Activated effector memory CD4-positive, alpha-beta T cell treated with Interleukin-2 at 50 U/mL for 16 hours (primary cell): ENCODE measurements around the gene SDS.

Source experiments
- DNase-seq: peaks from one replicate; pipeline ENCODE4 v3.0.0-alpha.2; 2020

SDS gene

DNA sequence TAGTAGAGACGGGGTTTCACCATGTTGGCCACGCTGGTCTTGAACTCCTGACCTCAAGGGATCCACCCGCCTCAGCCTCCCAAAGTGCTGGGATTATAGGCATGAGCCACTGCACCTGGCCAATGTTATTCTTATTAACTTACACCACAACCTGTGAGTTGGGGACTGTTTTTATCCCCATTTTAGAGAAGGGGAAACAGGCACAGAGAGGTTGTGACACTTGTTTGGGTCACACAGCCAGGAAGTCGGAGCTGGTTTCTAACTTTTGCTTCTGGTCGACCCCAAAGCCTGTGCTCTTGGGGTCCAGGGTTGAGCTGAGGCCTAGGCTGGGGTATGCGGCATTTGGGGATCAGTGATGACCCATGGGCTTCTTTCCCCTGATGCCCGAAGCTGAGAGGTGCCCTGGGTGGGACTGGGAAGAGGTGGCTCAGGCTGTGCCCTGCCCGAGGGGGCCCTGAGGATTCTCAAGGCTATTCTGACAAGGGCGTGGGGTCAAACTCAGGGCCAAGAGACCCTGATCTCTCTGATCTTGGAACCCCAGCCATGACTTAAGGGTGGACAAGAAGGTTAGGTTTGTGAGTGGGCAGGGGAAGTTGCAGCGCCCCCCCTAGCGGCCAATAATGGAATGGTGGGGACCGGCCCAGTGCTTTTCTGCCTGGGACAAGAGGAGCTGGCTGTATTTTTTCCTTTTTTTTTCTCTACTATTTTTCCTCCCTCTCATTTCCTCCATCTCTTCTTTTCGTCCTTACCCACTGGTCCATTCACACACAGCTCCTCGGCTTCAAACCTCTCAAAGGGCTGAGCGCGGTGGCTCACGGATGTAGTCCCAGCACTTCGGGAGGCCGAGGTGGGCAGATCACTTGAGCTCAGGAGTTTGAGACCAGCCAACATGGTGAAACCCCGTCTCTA is 21.5 kb upstream of the SDS start:
- DNase-seq, result peak; percentile 27

DNA sequence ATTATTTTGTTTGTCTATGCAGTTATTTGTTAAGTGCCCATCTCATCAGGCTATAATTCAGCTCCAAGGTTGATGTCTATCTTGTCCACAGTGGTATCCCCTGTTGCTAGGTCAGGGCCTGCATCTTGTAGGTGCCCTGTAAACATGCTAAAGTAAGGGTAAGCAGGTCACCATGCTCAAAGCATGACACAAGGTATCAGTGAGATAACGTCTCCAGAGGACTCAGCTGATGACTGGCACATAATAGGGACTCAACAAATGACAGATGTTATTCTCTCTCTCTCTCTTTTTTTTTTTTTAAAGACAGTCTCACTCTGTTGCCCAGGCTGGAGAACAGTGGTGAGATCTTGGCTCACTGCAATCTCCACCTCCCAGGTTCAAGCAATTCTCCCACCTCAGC is 20.8 kb upstream of the SDS start:
- DNase-seq, result no peak

DNA sequence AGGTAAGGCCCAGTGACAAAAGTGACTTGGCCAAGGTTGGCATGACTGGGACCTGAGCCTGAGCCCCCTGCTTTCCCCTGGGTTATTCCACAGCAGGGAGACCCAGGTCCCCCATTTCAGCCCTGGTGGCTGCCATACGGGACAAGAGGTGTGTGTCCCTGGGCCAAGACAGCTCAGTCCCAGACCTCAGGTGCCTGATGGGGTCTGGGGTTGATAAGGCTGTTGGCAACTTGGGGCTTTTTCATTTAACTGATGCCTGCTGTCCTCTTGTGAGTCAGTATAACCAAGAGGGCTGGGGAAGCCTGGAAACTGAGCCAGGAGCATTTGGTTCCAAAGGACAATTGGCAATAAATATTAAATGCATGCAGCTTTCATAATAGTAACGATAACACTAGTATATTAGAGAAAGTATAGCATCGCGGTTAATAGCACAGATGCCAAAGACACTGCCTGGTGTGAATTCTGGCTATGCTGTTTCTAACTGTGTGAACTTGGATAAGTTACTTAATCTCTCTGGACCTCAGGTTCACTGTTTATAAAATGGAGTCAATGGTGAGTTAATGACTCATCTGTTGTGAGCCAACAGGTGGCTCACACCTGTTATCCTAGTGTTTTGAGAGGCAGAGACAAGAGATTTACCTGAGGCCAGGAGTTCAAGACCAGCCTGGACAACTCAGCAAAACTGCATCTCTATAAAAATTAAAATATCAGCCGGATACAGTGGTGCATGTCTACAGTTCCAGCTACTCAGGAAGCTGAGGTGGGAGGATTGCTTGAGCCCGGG is 19.4 kb upstream of the SDS start:
- no peak for DNase-seq

DNA sequence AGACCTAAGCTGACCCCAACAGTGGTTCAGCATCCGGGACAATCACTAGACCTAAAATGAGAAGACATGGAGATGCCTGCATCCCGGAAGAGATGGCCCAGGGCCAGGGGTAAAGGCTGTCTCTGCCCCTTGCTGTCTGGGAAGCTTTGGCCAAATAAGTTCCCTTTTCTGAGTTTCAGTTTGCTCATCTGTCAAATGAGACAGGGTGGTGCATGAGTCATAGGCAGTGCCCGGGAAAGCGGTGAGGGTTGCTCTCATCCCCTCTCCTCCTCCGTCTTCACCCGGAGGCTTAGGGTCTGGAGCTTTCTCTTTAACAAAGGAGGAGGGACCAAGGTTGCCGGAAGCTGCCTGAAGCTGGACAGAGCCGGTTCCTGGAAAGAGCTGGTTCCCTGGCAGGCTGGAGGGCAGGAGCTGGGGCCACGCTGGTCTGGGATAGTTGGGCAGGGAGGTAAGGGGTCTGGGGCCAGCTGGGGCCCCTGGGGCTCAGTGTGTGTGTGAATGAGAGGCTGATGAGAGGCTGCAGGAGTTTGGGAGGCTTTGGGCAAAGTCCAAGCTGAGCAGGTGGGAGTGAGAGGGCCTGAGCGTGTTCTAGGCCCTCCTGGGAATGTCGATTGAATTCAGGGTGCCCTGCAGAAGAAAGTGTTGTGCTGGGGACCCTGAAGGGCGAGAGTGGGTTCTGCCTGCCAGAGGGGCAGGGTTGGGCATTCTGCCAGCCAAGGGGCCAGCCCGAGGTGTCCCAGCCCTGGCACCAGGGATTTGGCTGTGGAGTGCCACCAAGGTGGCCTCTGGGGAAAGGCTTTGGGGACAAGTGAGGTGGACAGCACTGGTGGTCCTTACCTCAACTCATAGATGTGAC is 18.6 kb upstream of the SDS start, which contains the start of gene SDSL:
TSS of gene SDSL (plus strand) at position 351 of the 856 bp plus-strand sequence. CDS start 5,603 bp downstream, outside the sequence.
- no peak for DNase-seq

DNA sequence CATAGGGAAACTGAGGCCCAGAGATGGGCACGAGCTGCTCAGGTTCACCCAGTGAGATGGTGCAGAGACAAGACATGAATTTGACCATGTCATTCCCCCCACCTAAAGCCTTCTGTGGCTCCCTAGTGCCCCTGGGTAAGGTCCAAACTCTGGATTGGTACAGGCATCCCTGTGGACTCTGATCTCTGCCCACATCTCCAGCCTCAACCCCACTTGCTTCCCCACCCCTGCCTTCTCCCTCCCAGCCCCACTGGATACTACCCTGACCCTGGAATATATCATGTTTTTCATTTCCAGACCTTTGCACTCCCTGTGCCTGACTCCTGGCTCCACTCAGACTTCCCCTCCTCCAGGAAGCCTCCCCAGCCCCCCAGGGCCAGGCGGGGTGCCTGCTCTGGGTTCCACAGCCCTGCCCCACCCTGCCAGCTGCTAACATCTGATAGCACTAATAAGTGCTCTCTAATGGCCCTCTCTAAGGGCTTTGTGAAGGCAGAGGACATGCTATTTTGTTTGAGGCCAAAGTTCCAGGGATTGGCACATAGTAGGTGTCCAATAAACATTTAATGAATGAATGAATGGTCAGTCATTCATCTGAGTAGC is 17.4 kb upstream of the SDS start:
- no peak for DNase-seq

DNA sequence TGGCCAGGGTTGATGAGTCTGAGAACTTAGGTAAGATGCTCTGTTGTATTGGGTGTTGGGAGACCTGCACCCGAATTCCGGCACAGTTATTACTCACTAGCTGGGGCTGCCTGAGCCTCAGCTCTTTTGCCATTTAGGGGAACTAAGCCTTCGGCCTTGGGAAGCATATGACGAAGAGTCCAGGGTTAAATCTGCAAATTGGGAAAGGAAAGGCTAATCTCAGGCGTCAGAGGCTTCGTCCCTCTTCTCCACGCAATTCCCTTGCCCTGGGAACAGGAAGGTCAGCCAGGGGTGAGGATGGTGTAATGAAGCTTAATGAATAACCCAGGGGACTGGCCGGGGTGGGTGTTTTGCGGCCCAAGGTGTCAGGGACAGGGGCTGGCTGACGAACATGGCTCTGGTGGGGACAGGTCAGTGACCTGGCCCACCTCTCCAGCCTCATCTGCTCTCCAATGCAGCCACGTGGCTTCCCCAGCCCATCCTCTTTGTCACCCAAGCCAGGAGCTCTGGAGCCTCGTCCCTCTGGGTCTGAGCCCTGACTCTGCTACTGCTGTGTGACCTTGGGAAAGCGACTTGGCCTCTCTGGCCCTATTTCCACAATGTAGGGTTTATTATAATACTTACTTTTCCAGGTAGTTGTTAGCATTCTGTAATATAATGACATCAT is 14.7 kb upstream of the SDS start:
- DNase-seq, result no peak

DNA sequence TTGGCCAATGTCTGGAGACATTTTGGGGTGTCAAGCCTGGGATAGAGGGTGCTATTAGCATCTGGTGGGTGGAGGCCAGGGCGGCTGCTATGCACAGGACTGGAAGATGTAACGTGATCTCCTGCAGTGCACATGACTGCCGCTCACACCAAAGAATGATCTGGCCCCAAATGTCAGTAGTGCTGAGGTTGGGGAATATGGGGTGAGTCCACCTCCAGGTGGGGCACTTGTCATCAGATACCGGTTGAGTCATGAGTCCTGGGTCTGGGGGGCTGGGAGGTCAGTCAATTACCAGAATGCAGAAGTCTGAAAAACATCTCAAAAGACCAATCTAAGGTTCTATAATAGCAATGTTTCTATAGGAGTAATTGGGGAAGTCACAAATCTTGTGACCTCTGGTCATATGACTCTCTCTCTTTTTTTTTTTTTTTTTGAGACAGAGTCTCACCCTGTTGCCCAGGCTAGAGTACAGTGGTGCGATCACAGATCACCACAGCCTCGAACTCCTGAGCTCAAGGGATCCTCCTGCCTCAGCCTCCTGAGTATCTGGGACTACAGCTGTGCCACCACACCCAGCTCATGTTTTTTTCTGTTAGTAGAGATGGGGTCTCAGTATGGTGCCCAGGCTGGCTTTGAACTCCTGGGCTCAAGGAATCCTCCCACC is 12.5 kb upstream of the SDS start:
- no peak for DNase-seq

DNA sequence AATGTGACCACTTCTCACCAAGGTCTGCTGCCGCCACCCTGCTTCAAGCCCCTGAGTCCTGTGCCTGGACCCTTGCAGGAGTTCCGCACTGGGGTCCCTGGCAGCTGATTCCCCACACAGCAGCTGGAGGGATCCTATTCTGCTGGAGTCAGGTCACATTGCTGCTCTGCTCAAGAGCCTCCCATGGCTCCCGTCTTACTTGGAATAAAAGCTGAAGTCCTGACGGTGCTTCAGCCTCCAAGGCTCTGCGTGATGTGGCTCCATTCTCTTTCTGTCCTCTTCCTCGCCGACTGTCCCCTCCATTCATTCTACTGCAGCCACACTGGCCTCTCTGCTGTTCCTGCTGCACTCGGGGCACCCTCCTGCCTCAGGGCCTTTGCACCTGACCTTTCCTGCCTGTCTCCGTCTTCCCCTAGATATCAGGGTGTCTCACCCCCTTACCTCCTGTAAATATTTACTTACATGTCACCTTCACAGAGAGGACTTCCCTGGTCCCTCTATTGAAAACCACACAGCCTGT is 10.9 kb upstream of the SDS start:
- DNase-seq, result no peak

DNA sequence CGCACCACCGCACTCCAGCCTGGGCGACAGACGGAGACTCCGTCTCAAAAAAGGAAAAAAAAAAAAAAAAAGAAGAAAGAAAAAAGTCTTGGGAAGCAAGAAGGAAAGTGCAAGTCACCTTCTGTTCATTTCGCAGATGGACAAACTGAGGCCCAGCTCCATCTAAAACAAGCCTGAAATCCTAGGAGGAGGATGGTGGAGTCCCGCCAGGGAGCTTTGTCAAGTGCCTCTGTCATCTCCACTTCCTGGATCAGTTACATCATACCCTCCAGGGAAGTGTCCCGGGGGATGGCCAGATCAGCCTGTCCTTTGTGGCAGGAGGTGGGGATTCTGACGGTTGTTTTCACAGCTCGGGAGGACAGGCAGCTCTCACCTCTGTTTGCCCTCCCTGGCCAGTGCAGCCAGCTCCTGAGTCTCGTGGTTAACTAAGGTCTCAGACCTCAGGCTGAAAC is 9.8 kb upstream of the SDS start:
- DNase-seq, result no peak

DNA sequence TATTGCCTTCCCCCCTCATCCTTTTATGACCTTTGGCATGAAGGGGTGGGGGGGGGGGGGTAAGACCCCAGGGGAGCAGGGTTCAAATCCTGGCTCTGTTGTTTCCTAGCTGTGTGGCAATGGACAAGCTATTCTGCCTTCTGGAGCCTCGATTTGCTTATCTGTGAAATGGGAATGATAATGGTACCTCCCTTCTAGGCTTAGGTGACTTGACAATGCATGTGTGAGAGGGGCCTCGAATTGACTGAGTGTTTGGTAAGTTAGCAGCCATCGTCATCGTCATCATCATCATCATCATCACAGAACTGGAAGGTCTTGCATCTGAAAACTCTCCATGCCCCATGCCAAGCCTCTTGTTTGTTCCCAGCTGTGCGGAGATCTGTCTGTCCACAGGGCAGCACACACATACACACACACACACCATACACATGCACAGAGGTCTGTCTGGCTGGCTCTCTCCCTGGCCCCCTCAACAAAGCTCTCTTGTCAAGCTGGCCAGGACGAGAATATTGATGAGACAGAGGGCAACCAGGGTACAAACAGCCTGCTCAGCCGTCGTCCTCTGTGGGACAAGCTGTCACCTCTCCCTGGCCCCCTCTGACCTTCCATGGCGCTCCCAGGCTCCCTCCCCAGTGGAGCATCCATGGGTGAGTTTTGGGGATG is 5.9 kb upstream of the SDS start:
- DNase-seq, result no peak

DNA sequence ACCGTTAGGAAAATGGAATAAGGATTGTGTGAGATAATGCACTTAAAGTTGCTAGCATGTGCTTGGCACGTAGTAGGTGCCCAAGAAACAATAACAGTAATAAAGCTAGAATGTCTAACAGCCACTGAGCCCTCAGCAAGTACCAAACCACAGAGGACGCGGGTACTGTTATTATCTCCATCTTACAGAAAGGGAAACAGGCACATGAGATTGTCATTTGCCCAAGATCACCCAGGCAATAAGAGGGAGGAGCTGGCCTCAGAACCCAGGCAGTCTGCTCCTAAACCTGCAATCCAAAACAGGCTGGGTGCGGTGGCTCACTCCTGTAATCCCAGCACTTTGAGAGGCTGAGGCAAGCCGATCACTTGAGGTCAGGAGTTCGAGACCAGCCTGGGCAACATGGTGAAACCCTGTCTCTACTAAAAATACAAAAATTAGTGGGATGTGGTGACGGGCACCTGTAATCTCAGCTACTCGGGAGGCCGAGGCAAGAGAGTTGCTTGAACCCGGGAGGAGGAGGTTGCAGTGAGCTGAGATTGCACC is 5.1 kb upstream of the SDS start:
- DNase-seq, result no peak

DNA sequence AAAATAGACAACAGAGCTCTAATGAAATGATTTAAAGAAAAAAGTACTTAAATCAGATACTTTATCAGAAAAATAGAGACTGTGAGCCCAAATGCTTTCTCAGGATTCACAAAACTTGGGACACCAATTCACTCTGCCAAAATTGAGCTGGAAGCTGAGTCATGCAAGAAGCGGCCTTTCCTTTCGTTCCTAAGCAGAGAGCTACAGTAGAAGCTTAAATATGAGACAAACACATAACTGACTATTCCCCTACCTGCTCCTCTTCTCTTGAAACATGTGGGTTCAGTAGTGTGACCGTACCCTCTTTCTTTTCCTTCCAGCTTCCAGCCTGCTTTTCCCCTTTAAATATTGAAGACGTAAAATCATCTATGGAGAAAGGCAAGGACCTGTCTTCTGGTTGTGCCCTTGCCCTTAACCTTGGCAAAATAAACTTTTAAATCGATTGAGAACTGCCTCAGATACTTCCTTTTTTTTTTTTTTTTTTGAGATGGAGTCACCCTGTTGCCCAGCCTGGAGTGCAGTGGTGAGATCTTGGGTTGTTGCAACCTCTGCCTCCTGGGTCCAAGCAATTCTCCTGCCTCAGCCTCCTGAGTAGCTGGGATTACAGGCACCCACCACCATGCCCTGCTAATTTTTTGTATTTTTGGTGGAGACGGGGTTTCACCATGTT is 4.4 kb upstream of the SDS start:
- DNase-seq, result no peak

DNA sequence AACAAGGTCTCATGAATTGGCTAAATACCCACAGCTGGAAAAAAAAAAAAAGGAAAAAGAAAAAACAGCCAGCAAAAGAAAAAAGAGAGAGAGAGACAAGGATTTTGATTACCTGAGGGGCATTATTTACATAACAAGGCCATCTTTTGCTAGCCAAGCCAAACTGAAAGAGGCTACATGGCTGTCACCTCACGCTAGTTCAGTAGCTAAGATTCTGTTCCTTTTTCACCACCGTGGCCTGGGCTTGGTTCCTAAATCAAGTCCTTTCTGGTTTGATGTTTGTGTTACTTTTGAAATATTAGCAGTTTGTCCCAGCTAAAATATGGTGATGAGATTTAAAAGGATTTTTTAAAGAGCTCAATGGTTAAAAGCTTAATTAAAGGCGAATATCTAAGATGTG is 2.0 kb upstream of the SDS start:
- DNase-seq, result no peak

DNA sequence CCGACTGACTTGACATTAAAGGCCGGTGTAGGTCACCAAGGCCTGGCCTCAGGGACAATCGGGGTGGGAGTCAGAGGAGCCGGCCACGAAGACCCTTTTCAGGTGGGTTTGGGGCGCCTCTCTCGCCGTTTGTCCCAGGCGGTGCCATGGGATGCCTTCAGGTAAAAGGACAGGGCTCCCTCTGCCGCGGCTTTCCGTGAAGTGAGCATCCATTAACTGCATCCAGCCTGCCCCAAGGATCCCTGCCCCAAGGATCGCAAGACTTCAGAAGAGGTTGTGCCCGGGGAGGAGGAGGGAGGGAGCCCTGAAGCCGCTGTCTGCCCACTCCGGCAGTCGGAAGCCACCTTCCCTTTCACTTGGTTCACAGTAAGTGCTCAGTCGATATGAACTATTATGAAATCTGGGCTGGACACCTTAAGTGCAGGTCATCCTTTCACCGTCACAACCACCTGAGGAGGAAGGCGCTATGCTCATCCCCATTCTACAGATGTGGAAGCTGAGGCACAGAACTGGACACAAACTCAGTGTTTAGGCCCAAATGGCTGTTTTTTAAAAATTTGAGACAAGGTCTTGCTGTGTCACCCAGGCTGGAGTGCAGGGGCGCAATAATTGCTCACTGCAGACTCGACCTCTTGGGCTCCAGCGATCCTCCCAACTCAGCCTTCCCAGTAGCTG is 964 bp downstream of the SDS start:
- DNase-seq, result no peak

DNA sequence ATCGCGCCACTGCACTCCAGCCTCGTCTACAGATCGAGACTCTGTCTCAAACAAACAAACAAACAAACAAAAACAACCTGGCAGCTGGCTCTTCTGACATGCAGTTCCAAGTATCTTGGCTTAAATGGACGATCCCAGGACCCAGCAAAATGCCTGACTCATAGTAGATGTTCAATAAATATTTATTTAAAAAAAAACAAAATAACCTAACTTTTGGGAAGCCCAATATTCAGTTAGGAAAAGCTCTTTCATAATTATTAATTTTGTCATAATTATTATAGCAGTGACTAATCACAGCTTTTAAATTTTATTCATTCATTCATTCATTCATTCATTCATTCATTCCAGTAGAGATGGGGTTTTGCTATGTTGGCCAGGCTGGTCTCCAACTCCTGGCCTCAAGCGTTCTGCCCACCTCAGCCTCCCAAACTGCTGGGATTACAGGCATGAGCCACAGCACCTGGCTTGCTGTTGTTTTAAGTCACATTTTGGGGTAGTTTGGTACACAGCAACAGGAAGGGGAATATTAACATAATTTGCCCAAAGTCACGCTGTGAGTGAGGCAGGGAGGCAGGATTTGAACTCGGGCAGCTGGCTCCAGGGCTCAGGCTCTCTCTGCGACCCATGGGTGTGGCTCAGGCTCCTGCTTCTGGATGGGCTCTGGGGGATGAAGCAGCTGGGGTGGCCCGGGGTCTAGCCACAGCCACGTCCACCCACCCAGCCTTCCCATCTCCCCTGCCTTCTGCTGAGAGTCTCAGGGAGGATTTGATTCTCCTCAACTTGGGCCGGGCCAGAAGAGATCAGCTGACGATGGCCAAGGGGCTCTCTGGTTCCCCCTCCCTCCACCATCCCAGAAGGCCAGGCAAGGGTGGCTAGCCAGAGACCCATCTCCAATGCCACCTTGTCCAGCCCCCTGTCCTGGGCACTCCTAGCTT is 2.4 kb downstream of the SDS start:
- DNase-seq, result no peak

DNA sequence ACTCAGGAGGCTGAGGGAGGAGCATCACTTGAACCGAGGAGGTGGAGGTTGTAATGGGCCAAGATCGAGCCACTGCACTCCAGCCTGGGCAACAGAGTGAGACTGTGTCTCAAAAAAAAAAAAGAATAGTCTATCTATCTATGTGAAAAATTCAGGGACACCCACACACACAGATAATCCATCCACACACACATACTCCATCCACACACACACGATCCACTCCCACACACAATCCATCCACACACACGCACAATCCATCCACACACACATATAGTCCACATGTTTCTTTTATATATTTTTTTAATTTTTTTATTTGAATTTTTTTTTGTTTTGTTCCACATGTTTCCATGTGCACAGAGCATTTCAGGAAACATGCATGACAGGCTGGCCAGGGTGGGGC is 3.3 kb downstream of the SDS start:
- DNase-seq, result no peak

DNA sequence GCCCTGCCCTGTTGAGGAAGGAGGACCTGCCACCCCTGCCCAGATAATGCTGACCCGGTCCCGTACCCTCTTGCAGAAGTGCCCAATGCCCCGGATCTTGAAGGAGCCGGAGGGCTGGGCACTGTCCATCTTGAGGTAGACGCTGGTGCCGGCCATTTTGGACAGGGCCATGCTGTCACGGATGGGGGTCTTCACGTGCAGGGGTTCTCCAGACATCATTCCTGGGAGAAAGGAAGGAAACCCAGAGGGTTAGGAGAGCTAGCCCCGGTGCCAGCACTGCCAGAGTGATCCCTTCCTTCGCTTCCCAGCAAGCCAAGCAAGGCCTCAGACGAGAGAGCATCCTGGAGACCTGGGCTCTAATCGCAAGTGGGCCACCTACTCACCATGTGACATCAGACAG is 4.2 kb downstream of the SDS start:
- no peak for DNase-seq
